ENCODE measurements around the gene ANKRD22. TPM values are rescaled to one million over a fixed set of nuclear protein-coding genes. Genes with fewer than 3 reads are reported as not detected.

ANKRD22 gene
- total and polyA plus RNA-seq, 10 of the 15 experiments (the other 5 are each of a cell fraction or from before 2014, with no cell fraction given) = 0.30 to 1.3 (median 0.71) TPM

DNA sequence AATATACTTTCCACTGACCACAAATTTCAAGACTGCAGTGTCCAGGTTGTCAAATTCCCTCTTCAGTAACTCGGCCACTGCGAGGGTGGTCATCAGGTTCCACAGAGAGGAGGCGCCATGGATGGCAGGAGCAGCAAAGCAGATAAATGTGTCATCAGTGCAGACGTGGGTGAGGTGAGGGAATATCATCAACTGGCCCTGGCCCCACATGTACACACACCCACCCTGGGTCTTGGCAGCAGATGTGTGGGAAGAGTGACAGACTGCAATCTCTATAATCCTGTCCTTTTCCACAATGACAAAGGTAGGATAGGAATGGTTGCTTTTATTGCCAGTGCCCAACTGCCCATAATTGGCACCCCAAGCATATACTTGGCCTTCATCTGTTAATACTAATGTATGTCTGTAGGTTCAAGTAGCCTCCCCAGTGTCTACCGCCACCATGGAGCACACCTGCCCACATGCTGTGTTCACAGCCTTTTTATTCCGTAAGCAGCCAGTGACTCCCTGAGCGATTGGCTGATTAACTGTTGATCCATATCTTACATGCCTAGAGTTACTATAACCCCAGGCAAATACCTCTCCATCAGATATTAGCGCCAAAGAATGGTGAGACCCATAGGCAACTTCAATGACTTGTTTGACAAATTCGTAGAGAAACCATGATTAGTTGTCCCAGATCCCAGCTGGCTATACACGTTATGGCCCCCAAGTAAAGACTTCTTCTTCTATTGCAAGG, 65.4 kb downstream of the ANKRD22 start:
- 81% methylated on average over 10 of the region's 10 CpGs for WGBS (ENCODE audit: insufficient coverage, insufficient replicate concordance, low lambda C conversion rate, missing lambda C conversion rate)
- SMC1A ChIA-PET (ENCODE audit: uncharacterized antibody, unreplicated experiment) = no interaction called here
- H4K20me1 ChIP-seq (ENCODE audit: control insufficient read depth, insufficient read depth) = no peaks in the 10 kb centered on the region

DNA sequence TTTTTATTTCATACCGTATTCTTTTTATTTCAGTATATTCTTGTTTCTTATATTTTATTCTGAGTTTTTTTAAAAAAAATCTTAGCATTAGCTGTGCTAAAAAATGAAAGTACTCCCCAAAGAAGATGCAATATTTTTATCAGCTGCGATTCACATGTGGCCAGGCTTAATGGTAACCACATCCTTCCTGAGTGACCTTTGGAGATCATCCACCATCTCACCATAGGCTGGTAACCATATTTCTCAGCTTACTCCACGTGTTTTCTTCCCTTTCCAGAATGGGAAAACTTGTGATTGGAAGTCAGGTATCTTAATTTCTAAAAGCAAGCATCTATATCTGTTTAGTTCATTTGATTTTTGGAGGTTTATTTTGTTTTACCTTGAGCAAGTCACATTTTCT, 67.9 kb downstream of the ANKRD22 start:
- in situ Hi-C loops (cut with MboI) (no loop called here), intact Hi-C loops (cut with micrococcal nuclease; ENCODE audit: unreplicated experiment) (no loop called here)
- ChIA-PET RAD21 (ENCODE audit: unreplicated experiment) (no interaction called here), SMC1A (ENCODE audit: uncharacterized antibody, unreplicated experiment) (interaction anchor here (0.7 kb wide), 1 partner anchor 196 kb away, joined by 4 read pairs; no protein-coding TSS in a partner anchor), POLR2A (no interaction called here), CTCF (no interaction called here)
- no peak overlapping the region for H2AFZ ChIP-seq (ENCODE audit: control insufficient read depth, low read depth, low read length)
- 33% methylated on average over 3 of the region's 3 CpGs for WGBS (ENCODE audit: insufficient coverage, insufficient replicate concordance, low lambda C conversion rate, missing lambda C conversion rate)
- no peaks in the 10 kb centered on the region for H3K27me3 ChIP-seq (replicated peaks in 1 of 2; ENCODE audit: control insufficient read depth in 2 of 2, insufficient read depth in 2 of 2, low read length in 1 of 2)
- H3K9me3 ChIP-seq (replicated peaks; ENCODE audit: control insufficient read depth, insufficient read depth, low read length) = no peaks in the 10 kb centered on the region; the same call in 2 of the 3 replicates
- 0 out of 2 replicates have a peak overlapping the region, but pooled peaks have one; percentile 8 for H3K4me2 ChIP-seq (ENCODE audit: control insufficient read depth, insufficient read depth)
- no peaks in the 10 kb centered on the region for H3K36me3 ChIP-seq (ENCODE audit: control insufficient read depth in 2 of 2, insufficient read depth in 2 of 2, low read length in 1 of 2)
- no peak overlapping the region for H3K9ac ChIP-seq (ENCODE audit: control insufficient read depth, insufficient read depth, low read length)
- H4K20me1 ChIP-seq (ENCODE audit: control insufficient read depth, insufficient read depth) = no peaks in the 10 kb centered on the region
- DNase-seq (ENCODE audit: low read depth, low spot score) (no peak), FAIRE-seq (no peak), ATAC-seq (peak; percentile 42; the same call in 1 of the 3 replicates)
- TF ChIP-seq SREBF1 (IDR thresholded peaks at IDR 0.05; ENCODE audit: low read length) (no peak), RUNX3 (IDR thresholded peaks at IDR 0.05; ENCODE audit: low read length) (peak; percentile 73)
- no peak overlapping the region for H3K4me3 ChIP-seq
- H3K27ac ChIP-seq (ENCODE audit: control insufficient read depth, insufficient read depth) = no peak overlapping the region
- BruUV-seq (replicated peaks) = no TSS peak
- no peaks in the 10 kb centered on the region for H3K79me2 ChIP-seq (ENCODE audit: control insufficient read depth, insufficient read depth, low read length)
- H3K4me1 ChIP-seq (ENCODE audit: control insufficient read depth, insufficient read depth, low read length) = no peaks in the 10 kb centered on the region

More for the DNA sequence above, 65.4 kb downstream of the ANKRD22 start:
- ATAC-seq (no peak), DNase-seq (ENCODE audit: low read depth, low spot score) (no peak), FAIRE-seq (no peak)
- ChIA-PET CTCF (no interaction called here), POLR2A (no interaction called here), RAD21 (ENCODE audit: unreplicated experiment) (no interaction called here)
- Histone ChIP-seq H3K79me2 (ENCODE audit: control insufficient read depth, insufficient read depth, low read length) (no peaks in the 10 kb centered on the region), H3K36me3 (ENCODE audit: control insufficient read depth in 2 of 2, insufficient read depth in 2 of 2, low read length in 1 of 2) (no peaks in the 10 kb centered on the region), H3K9me3 (replicated peaks; ENCODE audit: control insufficient read depth, insufficient read depth, low read length) (no peaks in the 10 kb centered on the region; the same call in 2 of the 3 replicates), H2AFZ (ENCODE audit: control insufficient read depth, low read depth, low read length) (no peak overlapping the region), H3K27me3 (replicated peaks in 1 of 2; ENCODE audit: control insufficient read depth in 2 of 2, insufficient read depth in 2 of 2, low read length in 1 of 2) (no peaks in the 10 kb centered on the region), H3K9ac (ENCODE audit: control insufficient read depth, insufficient read depth, low read length) (no peak overlapping the region), H3K27ac (ENCODE audit: control insufficient read depth, insufficient read depth) (no peak overlapping the region), H3K4me2 (ENCODE audit: control insufficient read depth, insufficient read depth) (no peak overlapping the region), H3K4me1 (ENCODE audit: control insufficient read depth, insufficient read depth, low read length) (no peaks in the 10 kb centered on the region), H3K4me3 (no peak overlapping the region)
- no peak for TF ChIP-seq LARP7 (IDR thresholded peaks at IDR 0.05)
- no peak for TF ChIP-seq ATF7 (IDR thresholded peaks at IDR 0.05; ENCODE audit: low read depth)
- no peak for TF ChIP-seq ASH2L (IDR thresholded peaks at IDR 0.05; ENCODE audit: borderline replicate concordance, low read depth)
- no peak for TF ChIP-seq NFYA (IDR thresholded peaks at IDR 0.05; ENCODE audit: borderline replicate concordance, low read depth, low read length)
- no peak for TF ChIP-seq SUPT20H (IDR thresholded peaks at IDR 0.05; ENCODE audit: borderline replicate concordance, control insufficient read depth, low read depth, low read length)
- TF ChIP-seq BACH1 (IDR thresholded peaks at IDR 0.05; ENCODE audit: borderline replicate concordance) = no peak
- in situ Hi-C loops (cut with MboI) = no loop called here
- intact Hi-C loops (cut with micrococcal nuclease; ENCODE audit: unreplicated experiment) = no loop called here
- no TSS peak for BruUV-seq (replicated peaks)

Data from GM12878 (cell line).